ENCODE results near the gene PROSER3. TPM values are rescaled to one million over a fixed set of nuclear protein-coding genes. Genes with fewer than 3 reads are reported as not detected.

Gene PROSER3
- total and polyA plus RNA-seq, 2 of the 4 experiments (the other 2 are of a cell fraction) = 5.4 to 21.8 TPM

GRCh38 chr19:35734889-35735288 lies 23.1 kb upstream of the PROSER3 start:
- H4K8ac ChIP-seq (ENCODE audit: low read depth in 2 of 2, low read length in 2 of 2) = no peak overlapping the region
- H2BK120ac ChIP-seq (ENCODE audit: low read depth, low read length) = no peak overlapping the region
- no peak for TF ChIP-seq RAD21 (IDR thresholded peaks at IDR 0.05; ENCODE audit: low read length)
- peaks cover 0 to 20% of the 10 kb centered on the region in 2 experiments; a peak in 3 of 4 replicates for H3K79me1 ChIP-seq (ENCODE audit: low read depth in 1 of 2, low read length in 2 of 2)
- H3K4ac ChIP-seq (ENCODE audit: low read depth, low read length) = no peak overlapping the region
- H3K27ac ChIP-seq (ENCODE audit: insufficient read depth, low read length) = no peak overlapping the region
- H3K56ac ChIP-seq (ENCODE audit: extremely low read depth, insufficient read depth, low read length) = no peak overlapping the region
- H3K36me3 ChIP-seq (ENCODE audit: control insufficient read depth, insufficient read depth, low read length) = peaks cover 81% of the 10 kb centered on the region
- no peak overlapping the region for H3K14ac ChIP-seq (replicated peaks; ENCODE audit: low read depth, low read length)
- no peak overlapping the region for H3K18ac ChIP-seq (ENCODE audit: low read depth, low read length)
- no peak overlapping the region for H4K5ac ChIP-seq (ENCODE audit: low read depth, low read length)
- in situ Hi-C loops (cut with MboI; ENCODE audit: low sequenced_read_pairs) (no loop called here), intact Hi-C loops (cut with micrococcal nuclease) (no loop called here), dilution Hi-C loops (cut with HindIII; ENCODE audit: low sequenced_read_pairs, unreplicated experiment) (no loop called here)
- peaks cover 9% of the 10 kb centered on the region for H4K20me1 ChIP-seq (ENCODE audit: insufficient read depth, low read length)
- H2AK9ac ChIP-seq (replicated peaks; ENCODE audit: low read depth, low read length, poor library complexity) = no peak overlapping the region
- H3K9me1 ChIP-seq (ENCODE audit: insufficient read depth, low read length) = no peaks in the 10 kb centered on the region
- POLR2A ChIA-PET (ENCODE audit: unreplicated experiment) = no interaction called here
- ATAC-seq (ENCODE audit: low read depth) (no peak), DNase-seq (no peak)
- no TSS peak for BruUV-seq (replicated peaks)
- WGBS, 2 experiments (ENCODE audit: extremely low coverage in 2 of 2, insufficient read length in 1 of 2) = 83% methylated on average over 2 of the region's 5 CpGs; no CpG with 5 or more reads in 1 of the 2 experiments
- no peak overlapping the region for H3K9ac ChIP-seq (ENCODE audit: low read depth, low read length)
- H3K23ac ChIP-seq (ENCODE audit: low read depth, low read length) = no peak overlapping the region
- H2BK15ac ChIP-seq (ENCODE audit: low read depth, low read length) = no peak overlapping the region
- no peak overlapping the region for H2BK20ac ChIP-seq (ENCODE audit: low read depth, low read length)
- CTCF ChIA-PET = interaction anchor here (0.6 kb wide), 1 partner anchor 153 kb away, joined by 3 read pairs; no protein-coding TSS in a partner anchor
- H2AFZ ChIP-seq (replicated peaks; ENCODE audit: low read length, poor library complexity) = no peak overlapping the region
- 0 out of 2 replicates have a peak, but pooled peaks cover 2% of the 10 kb centered on the region for H3K4me1 ChIP-seq (ENCODE audit: control insufficient read depth, insufficient read depth, low read length)
- H3K9me3 ChIP-seq (ENCODE audit: control insufficient read depth, insufficient read depth, low read length) = no peaks in the 10 kb centered on the region
- no peaks in the 10 kb centered on the region for H3K27me3 ChIP-seq (ENCODE audit: control insufficient read depth, insufficient read depth, low read length)
- H3K4me2 ChIP-seq (ENCODE audit: low read depth, low read length) = no peak overlapping the region
- H4K91ac ChIP-seq (ENCODE audit: insufficient read depth, low read depth, low read length) = no peak overlapping the region
- no peak overlapping the region for H2AK5ac ChIP-seq (ENCODE audit: low read depth, low read length)
- H2BK5ac ChIP-seq (ENCODE audit: low read depth, low read length, poor library complexity, severe bottlenecking) = no peak overlapping the region
- H3K4me3 ChIP-seq (ENCODE audit: insufficient read depth, low read depth, low read length) = no peak overlapping the region

All from IMR-90 (cell line).